Measurements from ENCODE around the gene CGA. TPM values are rescaled to one million over a fixed set of nuclear protein-coding genes. Genes with fewer than 3 reads are reported as not detected.

Gene CGA
- polyA plus RNA-seq, 2 of the 4 experiments (the other 2 are of a cell fraction) = not detected

DNA sequence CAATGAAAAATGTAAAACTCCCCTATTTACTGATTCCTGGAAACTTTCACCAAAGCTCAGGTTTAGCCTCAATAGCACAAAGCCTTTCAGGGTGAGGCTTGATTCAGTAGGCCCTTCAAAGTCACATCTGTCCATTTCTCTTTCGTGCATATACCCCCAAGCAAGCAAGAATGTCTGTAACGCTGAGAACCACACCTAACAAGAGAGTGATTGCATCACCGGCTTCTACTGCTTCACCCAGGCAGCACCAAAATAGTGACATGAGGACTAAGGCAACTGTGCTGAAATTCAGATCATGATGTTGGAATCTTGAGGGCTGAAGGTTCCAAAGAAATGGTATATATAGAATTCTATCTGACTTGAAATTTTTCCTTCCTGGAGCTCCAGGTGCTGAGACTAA, 26.1 kb downstream of the CGA start:
- WGBS (ENCODE audit: missing lambda C conversion rate) = 33% methylated on average over 3 of the region's 3 CpGs
- DNase-seq (ENCODE audit: low read depth in 1 of 2, low spot score in 1 of 2) = no peak
- no peak for ATAC-seq
- Histone ChIP-seq H3K4me1 (no peaks in the 10 kb centered on the region), H3K4me3 (no peak overlapping the region), H3K4me2 (no peak overlapping the region), H3K27ac (no peak overlapping the region), H3K9me3 (no peaks in the 10 kb centered on the region)
- TF ChIP-seq ZFP36 (IDR thresholded peaks at IDR 0.05; ENCODE audit: borderline replicate concordance, partially characterized antibody) = no peak
- TF ChIP-seq, protein P1, sequence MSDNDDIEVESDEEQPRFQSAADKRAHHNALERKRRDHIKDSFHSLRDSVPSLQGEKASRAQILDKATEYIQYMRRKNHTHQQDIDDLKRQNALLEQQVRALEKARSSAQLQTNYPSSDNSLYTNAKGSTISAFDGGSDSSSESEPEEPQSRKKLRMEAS (IDR thresholded peaks at IDR 0.05) = no peak
- TF ChIP-seq RCOR1 (IDR thresholded peaks at IDR 0.05; ENCODE audit: low read depth, low read length) = no peak
- no peak for TF ChIP-seq KDM1A (IDR thresholded peaks at IDR 0.05; ENCODE audit: low read depth)
- no peak for TF ChIP-seq FOXS1 (CRISPR knock-in tag; IDR thresholded peaks at IDR 0.05)
- TF ChIP-seq, protein P2, sequence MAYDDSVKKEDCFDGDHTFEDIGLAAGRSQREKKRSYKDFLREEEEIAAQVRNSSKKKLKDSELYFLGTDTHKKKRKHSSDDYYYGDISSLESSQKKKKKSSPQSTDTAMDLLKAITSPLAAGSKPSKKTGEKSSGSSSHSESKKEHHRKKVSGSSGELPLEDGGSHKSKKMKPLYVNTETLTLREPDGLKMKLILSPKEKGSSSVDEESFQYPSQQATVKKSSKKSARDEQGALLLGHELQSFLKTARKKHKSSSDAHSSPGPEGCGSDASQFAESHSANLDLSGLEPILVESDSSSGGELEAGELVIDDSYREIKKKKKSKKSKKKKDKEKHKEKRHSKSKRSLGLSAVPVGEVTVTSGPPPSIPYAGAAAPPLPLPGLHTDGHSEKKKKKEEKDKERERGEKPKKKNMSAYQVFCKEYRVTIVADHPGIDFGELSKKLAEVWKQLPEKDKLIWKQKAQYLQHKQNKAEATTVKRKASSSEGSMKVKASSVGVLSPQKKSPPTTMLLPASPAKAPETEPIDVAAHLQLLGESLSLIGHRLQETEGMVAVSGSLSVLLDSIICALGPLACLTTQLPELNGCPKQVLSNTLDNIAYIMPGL (CRISPR knock-in tag; IDR thresholded peaks at IDR 0.05; ENCODE audit: borderline replicate concordance) = no peak
- no peak for TF ChIP-seq CBX8 (IDR thresholded peaks at IDR 0.05)
- TF ChIP-seq, protein P3, sequence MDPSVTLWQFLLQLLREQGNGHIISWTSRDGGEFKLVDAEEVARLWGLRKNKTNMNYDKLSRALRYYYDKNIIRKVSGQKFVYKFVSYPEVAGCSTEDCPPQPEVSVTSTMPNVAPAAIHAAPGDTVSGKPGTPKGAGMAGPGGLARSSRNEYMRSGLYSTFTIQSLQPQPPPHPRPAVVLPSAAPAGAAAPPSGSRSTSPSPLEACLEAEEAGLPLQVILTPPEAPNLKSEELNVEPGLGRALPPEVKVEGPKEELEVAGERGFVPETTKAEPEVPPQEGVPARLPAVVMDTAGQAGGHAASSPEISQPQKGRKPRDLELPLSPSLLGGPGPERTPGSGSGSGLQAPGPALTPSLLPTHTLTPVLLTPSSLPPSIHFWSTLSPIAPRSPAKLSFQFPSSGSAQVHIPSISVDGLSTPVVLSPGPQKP (IDR thresholded peaks at IDR 0.05; ENCODE audit: low read depth, low read length) = no peak
- no peak for TF ChIP-seq NPAS2 (CRISPR knock-in tag; IDR thresholded peaks at IDR 0.05; ENCODE audit: borderline replicate concordance)
- no peak for TF ChIP-seq CHD4 (IDR thresholded peaks at IDR 0.05; ENCODE audit: borderline replicate concordance)
- TF ChIP-seq POLR2A (IDR thresholded peaks at IDR 0.05; ENCODE audit: low read length) = no peak
- TF ChIP-seq CBX2 (IDR thresholded peaks at IDR 0.05; ENCODE audit: borderline replicate concordance, low read depth) = no peak
- ChIA-PET CTCF (interaction anchor here (5.7 kb wide), 1 partner anchor 11 kb away, joined by 37 read pairs; no protein-coding TSS in a partner anchor), POLR2A (no interaction called here)
- FAIRE-seq = no peak

DNA sequence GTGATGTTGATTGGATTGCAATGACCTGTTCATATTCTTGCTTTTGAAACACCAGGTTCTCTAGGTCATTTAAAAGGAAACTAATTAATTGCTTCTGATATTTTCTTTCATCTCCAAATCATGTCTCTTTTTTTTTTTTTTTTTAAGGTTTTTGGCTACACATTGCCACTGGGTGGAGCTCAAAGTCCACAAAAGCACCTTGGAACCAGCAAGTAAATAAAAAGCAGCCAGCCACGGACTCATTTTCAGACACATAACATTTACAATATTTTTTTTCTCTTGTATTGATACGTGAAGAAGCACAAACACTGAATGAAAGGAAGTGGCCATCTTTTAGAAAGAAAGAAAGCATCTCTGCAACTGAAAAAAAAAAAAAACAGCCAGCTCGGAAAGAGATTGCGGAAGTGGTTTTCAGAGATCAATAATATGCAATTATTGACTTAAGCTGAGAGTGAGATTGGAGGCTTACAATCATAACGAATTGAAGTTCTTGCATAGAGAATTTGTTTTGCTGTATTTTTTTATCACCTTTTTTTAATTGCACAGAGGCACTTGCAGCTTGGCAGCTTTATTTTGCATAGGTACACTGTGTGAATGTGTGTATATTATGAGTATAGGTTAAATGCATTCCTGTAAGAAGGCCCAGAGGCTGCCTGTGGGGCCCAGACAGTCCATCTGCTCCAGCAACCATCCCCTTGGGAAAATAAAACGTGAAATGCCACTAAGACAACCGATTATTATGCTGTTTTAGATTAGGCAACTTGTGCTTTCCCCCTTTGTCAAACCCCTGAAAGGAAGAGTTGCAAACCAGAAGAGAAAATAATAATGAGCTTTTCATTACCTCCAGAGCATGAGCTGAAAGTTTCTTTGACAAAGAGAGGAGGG, 28.2 kb downstream of the CGA start:
- H3K4me2 ChIP-seq = peak overlapping the region; percentile 71
- ChIA-PET CTCF (interaction anchor here (0.6 to 5.7 kb wide), 14 partner anchors 13 to 1916 kb away, joined by 3 to 37 read pairs (median 3); partner anchors contain the start of gene ZNF292), POLR2A (interaction anchor here (0.6 kb wide), 1 partner anchor 428 kb away, joined by 4 read pairs; no protein-coding TSS in a partner anchor)
- no peak overlapping the region for H3K27ac ChIP-seq
- 18% methylated on average over 7 of the region's 7 CpGs for WGBS (ENCODE audit: missing lambda C conversion rate)
- H3K4me3 ChIP-seq = no peak overlapping the region
- FAIRE-seq (no peak), ATAC-seq (no peak), DNase-seq (ENCODE audit: low read depth in 1 of 2, low spot score in 1 of 2) (peak; percentile 28 to 55)
- H3K9me3 ChIP-seq = no peaks in the 10 kb centered on the region
- H3K4me1 ChIP-seq = no peaks in the 10 kb centered on the region
- TF ChIP-seq, protein P1 (IDR thresholded peaks at IDR 0.05) = no peak
- TF ChIP-seq RCOR1 (IDR thresholded peaks at IDR 0.05; ENCODE audit: low read depth, low read length) (no peak), SMC3 (IDR thresholded peaks at IDR 0.05) (peak; percentile 41; the same call in 2 of the 3 replicates), HOXB13 (CRISPR knock-in tag; IDR thresholded peaks at IDR 0.05; ENCODE audit: low read depth) (no peak), RAD21 (conservative IDR thresholded peaks at IDR 0.05 in 1 of 2, IDR thresholded peaks at IDR 0.05 in 1 of 2) (peak; percentile 73 to 74; a peak in 4 of 5 replicates), MAZ (IDR thresholded peaks at IDR 0.05; ENCODE audit: borderline replicate concordance, low read depth, low read length) (no peak), POLR2A (IDR thresholded peaks at IDR 0.05; ENCODE audit: low read length) (no peak), MYC (IDR thresholded peaks at IDR 0.05; ENCODE audit: borderline replicate concordance, low read length) (no peak)
- TF ChIP-seq, protein P4, sequence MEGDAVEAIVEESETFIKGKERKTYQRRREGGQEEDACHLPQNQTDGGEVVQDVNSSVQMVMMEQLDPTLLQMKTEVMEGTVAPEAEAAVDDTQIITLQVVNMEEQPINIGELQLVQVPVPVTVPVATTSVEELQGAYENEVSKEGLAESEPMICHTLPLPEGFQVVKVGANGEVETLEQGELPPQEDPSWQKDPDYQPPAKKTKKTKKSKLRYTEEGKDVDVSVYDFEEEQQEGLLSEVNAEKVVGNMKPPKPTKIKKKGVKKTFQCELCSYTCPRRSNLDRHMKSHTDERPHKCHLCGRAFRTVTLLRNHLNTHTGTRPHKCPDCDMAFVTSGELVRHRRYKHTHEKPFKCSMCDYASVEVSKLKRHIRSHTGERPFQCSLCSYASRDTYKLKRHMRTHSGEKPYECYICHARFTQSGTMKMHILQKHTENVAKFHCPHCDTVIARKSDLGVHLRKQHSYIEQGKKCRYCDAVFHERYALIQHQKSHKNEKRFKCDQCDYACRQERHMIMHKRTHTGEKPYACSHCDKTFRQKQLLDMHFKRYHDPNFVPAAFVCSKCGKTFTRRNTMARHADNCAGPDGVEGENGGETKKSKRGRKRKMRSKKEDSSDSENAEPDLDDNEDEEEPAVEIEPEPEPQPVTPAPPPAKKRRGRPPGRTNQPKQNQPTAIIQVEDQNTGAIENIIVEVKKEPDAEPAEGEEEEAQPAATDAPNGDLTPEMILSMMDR (IDR thresholded peaks at IDR 0.05) = peak; percentile 63
- TF ChIP-seq, protein P3 (IDR thresholded peaks at IDR 0.05; ENCODE audit: low read depth, low read length) = no peak

Measured in A549 (cell line).